WTC11 (cell line): ENCODE results near the gene SP3. TPM values are rescaled to one million over a fixed set of nuclear protein-coding genes. Genes with fewer than 3 reads are reported as not detected.

Source experiments
- ATAC-seq: fragments of 200-7000 bp; cut with Tn5 transposase; 2 replicates; pipeline ENCODE4 v1.10.0; 2021; ENCODE audit warnings: mild to moderate bottlenecking, moderate library complexity
- CTCF ChIA-PET: fragments of 300-600 bp; sonication (Branson Sonifier 250); formaldehyde crosslinking; loops from one replicate; lab custom pipeline; 2021; ENCODE audit warnings: antibody characterized with exemption; lab: Charles Lee
- POLR2A ChIA-PET: fragments of 350-600 bp; sonication (Branson Sonifier 250); formaldehyde crosslinking; loops from one replicate; lab custom pipeline; 2021; ENCODE audit warnings: antibody characterized with exemption; lab: Charles Lee
- DNase-seq: peaks from one replicate; pipeline ENCODE4 v3.0.0; 2021; ENCODE audit warnings: low spot score
- H3K27ac Mint-ChIP-seq: 2 replicates; pipeline ENCODE4 v1.8.0; 2021; ENCODE audit warnings: mixed read lengths
- H3K27me3 Mint-ChIP-seq: 2 replicates; pipeline ENCODE4 v1.8.0; 2021; ENCODE audit warnings: low read depth, mild to moderate bottlenecking, moderate library complexity, mixed read lengths
- H3K36me3 Mint-ChIP-seq: 2 replicates; pipeline ENCODE4 v1.8.0; 2021; ENCODE audit warnings: mixed read lengths
- H3K4me1 Mint-ChIP-seq: 2 replicates; pipeline ENCODE4 v1.8.0; 2022; ENCODE audit warnings: mixed read lengths
- H3K4me3 Mint-ChIP-seq: 2 replicates; pipeline ENCODE4 v1.8.0; 2021; ENCODE audit warnings: mild to moderate bottlenecking, moderate library complexity, mixed read lengths
- H3K9me3 Mint-ChIP-seq: 2 replicates; pipeline ENCODE4 v1.8.0; 2021; ENCODE audit warnings: mixed read lengths
- ELF4 ChIP-seq: sonication (generic); formaldehyde crosslinking; IDR thresholded peaks from 2 replicates; pipeline ENCODE4 v1.8.1; 2022; ENCODE audit warnings: low read depth, mild to moderate bottlenecking, moderate library complexity, missing genetic modification reagents
- FOXP1 ChIP-seq: sonication (generic); formaldehyde crosslinking; IDR thresholded peaks from 2 replicates; pipeline ENCODE4 v1.8.0; 2022; ENCODE audit warnings: missing genetic modification reagents, mild to moderate bottlenecking, moderate library complexity, borderline replicate concordance
- GRHL2 ChIP-seq: fragments of 250-450 bp; sonication (Bioruptor Pico); IDR thresholded peaks from 2 replicates; pipeline ENCODE4 v1.8.0; 2022; ENCODE audit warnings: mild to moderate bottlenecking, moderate library complexity; ENCODE audit not compliant: insufficient replicate concordance, severe bottlenecking
- HMGA2 ChIP-seq: fragments of 250-450 bp; sonication (Bioruptor Pico); IDR thresholded peaks from 2 replicates; pipeline ENCODE4 v1.4.0; 2021; ENCODE audit warnings: mild to moderate bottlenecking, moderate library complexity
- NFE2L1 ChIP-seq: sonication (generic); formaldehyde crosslinking; IDR thresholded peaks from 2 replicates; pipeline ENCODE4 v1.8.1; 2023; ENCODE audit warnings: missing genetic modification reagents
- NR2C2 ChIP-seq: sonication (generic); formaldehyde crosslinking; IDR thresholded peaks from 2 replicates; pipeline ENCODE4 v1.8.0; 2022; ENCODE audit warnings: mild to moderate bottlenecking, missing genetic modification reagents
- SOX15 ChIP-seq: fragments of 250-450 bp; sonication (Bioruptor Pico); IDR thresholded peaks from 2 replicates; pipeline ENCODE4 v1.9.0; 2021; ENCODE audit warnings: mild to moderate bottlenecking
- TEAD1 ChIP-seq: sonication (generic); formaldehyde crosslinking; IDR thresholded peaks from 2 replicates; pipeline ENCODE4 v1.8.0; 2022; ENCODE audit warnings: mild to moderate bottlenecking, missing genetic modification reagents
- ZNF138 ChIP-seq: sonication (generic); formaldehyde crosslinking; conservative IDR thresholded peaks from 2 replicates; pipeline ENCODE4 v1.8.1; 2022; ENCODE audit warnings: mild to moderate bottlenecking, moderate library complexity, missing genetic modification reagents
- ZNF396 ChIP-seq: fragments of 250-450 bp; sonication (Bioruptor Pico); IDR thresholded peaks from 2 replicates; pipeline ENCODE4 v1.8.0; 2021; ENCODE audit warnings: mild to moderate bottlenecking, moderate library complexity, borderline replicate concordance
- total RNA-seq: library from RNA; stranded (reverse); gene quantifications from 3 replicates; pipeline ENCODE4 v1.2.3, GENCODE V29; 2021
- TF ChIP-seq, protein P1 (sequence below): fragments of 250-450 bp; sonication (Bioruptor Pico); IDR thresholded peaks from 2 replicates; pipeline ENCODE4 v1.9.0; 2021; ENCODE audit warnings: mild to moderate bottlenecking
- TF ChIP-seq, protein P2 (sequence below): sonication (generic); formaldehyde crosslinking; IDR thresholded peaks from 2 replicates; pipeline ENCODE4 v1.8.0; 2023; ENCODE audit warnings: missing genetic modification reagents, mild to moderate bottlenecking, borderline replicate concordance
- TF ChIP-seq, protein P3 (sequence below): fragments of 250-450 bp; sonication (Bioruptor Pico); IDR thresholded peaks from 2 replicates; pipeline ENCODE4 v2.1.2; 2022; ENCODE audit warnings: mild to moderate bottlenecking, moderate library complexity
- TF ChIP-seq, protein P4 (sequence below): sonication (generic); formaldehyde crosslinking; IDR thresholded peaks from 2 replicates; pipeline ENCODE4 v1.8.0; 2022; ENCODE audit warnings: mild to moderate bottlenecking, missing genetic modification reagents
- TF ChIP-seq, protein P5 (sequence below): fragments of 250-450 bp; sonication (Bioruptor Pico); IDR thresholded peaks from 2 replicates; pipeline ENCODE4 v1.8.0; 2021; ENCODE audit warnings: mild to moderate bottlenecking

SP3 gene
- total RNA-seq, 1 experiment from 2014 or later = 88.5 TPM

DNA sequence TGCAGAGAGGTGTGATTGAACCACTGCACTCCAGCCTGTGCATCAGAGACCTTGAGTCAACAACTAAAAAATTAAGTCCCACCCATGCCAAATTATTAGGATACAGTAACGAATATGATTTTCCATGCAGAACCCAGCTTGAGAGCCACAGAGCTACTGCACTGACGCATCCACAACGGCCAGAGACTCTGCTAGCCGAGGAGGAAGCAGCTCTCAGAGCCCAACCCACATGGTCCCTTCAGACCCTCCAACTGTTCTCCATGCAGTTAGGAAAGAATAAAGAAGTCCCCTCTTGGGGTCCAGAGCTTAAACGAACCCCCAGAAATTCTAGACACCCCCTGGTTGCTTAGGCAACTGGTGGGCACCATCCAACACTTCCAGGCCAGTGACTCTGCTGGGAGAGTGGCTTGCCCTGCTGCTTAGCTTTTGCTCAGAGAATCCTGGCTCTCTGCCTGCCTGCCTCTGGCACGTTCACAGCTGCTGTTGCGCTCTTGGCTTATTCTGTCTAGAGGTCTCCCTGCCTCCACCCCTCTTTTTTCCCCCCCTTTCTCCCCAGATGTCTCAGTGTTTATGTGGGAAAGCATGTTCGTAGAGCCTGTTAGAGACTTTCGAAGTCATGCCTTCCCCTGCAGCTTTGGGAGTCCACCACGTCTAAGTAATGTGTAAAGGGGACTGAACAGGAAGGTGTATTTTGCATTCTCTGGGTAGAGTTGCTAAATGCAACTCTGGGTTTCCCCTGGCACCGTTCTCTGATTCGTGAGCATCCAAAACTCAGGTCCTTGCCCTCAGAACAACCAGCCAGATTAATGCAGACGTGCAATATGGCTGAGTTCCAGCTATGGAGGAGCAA is 26.0 kb upstream of the SP3 start (continued):
- TF ChIP-seq, protein P1, sequence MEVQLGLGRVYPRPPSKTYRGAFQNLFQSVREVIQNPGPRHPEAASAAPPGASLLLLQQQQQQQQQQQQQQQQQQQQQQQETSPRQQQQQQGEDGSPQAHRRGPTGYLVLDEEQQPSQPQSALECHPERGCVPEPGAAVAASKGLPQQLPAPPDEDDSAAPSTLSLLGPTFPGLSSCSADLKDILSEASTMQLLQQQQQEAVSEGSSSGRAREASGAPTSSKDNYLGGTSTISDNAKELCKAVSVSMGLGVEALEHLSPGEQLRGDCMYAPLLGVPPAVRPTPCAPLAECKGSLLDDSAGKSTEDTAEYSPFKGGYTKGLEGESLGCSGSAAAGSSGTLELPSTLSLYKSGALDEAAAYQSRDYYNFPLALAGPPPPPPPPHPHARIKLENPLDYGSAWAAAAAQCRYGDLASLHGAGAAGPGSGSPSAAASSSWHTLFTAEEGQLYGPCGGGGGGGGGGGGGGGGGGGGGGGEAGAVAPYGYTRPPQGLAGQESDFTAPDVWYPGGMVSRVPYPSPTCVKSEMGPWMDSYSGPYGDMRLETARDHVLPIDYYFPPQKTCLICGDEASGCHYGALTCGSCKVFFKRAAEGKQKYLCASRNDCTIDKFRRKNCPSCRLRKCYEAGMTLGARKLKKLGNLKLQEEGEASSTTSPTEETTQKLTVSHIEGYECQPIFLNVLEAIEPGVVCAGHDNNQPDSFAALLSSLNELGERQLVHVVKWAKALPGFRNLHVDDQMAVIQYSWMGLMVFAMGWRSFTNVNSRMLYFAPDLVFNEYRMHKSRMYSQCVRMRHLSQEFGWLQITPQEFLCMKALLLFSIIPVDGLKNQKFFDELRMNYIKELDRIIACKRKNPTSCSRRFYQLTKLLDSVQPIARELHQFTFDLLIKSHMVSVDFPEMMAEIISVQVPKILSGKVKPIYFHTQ (CRISPR knock-in tag) = no peak
- TF ChIP-seq, protein P2, sequence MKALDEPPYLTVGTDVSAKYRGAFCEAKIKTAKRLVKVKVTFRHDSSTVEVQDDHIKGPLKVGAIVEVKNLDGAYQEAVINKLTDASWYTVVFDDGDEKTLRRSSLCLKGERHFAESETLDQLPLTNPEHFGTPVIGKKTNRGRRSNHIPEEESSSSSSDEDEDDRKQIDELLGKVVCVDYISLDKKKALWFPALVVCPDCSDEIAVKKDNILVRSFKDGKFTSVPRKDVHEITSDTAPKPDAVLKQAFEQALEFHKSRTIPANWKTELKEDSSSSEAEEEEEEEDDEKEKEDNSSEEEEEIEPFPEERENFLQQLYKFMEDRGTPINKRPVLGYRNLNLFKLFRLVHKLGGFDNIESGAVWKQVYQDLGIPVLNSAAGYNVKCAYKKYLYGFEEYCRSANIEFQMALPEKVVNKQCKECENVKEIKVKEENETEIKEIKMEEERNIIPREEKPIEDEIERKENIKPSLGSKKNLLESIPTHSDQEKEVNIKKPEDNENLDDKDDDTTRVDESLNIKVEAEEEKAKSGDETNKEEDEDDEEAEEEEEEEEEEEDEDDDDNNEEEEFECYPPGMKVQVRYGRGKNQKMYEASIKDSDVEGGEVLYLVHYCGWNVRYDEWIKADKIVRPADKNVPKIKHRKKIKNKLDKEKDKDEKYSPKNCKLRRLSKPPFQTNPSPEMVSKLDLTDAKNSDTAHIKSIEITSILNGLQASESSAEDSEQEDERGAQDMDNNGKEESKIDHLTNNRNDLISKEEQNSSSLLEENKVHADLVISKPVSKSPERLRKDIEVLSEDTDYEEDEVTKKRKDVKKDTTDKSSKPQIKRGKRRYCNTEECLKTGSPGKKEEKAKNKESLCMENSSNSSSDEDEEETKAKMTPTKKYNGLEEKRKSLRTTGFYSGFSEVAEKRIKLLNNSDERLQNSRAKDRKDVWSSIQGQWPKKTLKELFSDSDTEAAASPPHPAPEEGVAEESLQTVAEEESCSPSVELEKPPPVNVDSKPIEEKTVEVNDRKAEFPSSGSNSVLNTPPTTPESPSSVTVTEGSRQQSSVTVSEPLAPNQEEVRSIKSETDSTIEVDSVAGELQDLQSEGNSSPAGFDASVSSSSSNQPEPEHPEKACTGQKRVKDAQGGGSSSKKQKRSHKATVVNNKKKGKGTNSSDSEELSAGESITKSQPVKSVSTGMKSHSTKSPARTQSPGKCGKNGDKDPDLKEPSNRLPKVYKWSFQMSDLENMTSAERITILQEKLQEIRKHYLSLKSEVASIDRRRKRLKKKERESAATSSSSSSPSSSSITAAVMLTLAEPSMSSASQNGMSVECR (CRISPR knock-in tag) = no peak
- no peak for TF ChIP-seq TEAD1 (CRISPR knock-in tag)

DNA sequence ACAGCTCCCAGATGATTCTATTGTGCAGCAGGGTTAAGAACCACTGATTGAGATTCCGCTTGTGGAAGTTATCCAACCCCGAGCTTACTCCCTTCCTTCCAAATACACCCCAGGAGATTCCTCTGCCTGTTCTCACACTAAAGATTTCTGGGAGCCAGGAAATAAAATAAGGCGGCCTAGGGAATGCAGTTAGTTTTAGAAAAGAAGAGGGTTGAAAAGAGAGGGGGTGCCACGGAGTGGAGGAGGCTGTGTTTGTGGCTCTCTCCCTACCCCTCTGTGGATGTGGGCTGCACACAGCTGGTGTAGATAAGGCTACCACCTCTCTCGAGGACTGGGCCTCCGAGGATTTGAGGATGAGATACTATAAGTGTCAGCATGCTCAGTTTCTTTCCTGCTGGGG is 25.1 kb upstream of the SP3 start:
- no peaks in the 10 kb centered on the region for H3K9me3 Mint-ChIP-seq
- no peak overlapping the region for H3K4me3 Mint-ChIP-seq
- H3K27me3 Mint-ChIP-seq = no peaks in the 10 kb centered on the region
- CTCF ChIA-PET = interaction anchor here (1.1 kb wide), 1 partner anchor 46 kb away, joined by 3 read pairs; no protein-coding TSS in a partner anchor
- no peaks in the 10 kb centered on the region for H3K36me3 Mint-ChIP-seq
- DNase-seq (no peak), ATAC-seq (no peak)
- H3K4me1 Mint-ChIP-seq = peaks cover 7% of the 10 kb centered on the region; the same call in 1 of the 2 replicates
- TF ChIP-seq, protein P3, sequence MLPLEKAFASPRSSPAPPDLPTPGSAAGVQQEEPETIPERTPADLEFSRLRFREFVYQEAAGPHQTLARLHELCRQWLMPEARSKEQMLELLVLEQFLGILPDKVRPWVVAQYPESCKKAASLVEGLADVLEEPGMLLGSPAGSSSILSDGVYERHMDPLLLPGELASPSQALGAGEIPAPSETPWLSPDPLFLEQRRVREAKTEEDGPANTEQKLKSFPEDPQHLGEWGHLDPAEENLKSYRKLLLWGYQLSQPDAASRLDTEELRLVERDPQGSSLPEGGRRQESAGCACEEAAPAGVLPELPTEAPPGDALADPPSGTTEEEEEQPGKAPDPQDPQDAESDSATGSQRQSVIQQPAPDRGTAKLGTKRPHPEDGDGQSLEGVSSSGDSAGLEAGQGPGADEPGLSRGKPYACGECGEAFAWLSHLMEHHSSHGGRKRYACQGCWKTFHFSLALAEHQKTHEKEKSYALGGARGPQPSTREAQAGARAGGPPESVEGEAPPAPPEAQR (CRISPR knock-in tag) = no peak
- no peak for TF ChIP-seq GRHL2 (CRISPR knock-in tag)
- TF ChIP-seq, protein P4, sequence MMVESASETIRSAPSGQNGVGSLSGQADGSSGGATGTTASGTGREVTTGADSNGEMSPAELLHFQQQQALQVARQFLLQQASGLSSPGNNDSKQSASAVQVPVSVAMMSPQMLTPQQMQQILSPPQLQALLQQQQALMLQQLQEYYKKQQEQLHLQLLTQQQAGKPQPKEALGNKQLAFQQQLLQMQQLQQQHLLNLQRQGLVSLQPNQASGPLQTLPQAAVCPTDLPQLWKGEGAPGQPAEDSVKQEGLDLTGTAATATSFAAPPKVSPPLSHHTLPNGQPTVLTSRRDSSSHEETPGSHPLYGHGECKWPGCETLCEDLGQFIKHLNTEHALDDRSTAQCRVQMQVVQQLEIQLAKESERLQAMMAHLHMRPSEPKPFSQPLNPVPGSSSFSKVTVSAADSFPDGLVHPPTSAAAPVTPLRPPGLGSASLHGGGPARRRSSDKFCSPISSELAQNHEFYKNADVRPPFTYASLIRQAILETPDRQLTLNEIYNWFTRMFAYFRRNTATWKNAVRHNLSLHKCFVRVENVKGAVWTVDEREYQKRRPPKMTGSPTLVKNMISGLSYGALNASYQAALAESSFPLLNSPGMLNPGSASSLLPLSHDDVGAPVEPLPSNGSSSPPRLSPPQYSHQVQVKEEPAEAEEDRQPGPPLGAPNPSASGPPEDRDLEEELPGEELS (CRISPR knock-in tag) = no peak
- TF ChIP-seq NR2C2 = no peak
- TF ChIP-seq, protein P5, sequence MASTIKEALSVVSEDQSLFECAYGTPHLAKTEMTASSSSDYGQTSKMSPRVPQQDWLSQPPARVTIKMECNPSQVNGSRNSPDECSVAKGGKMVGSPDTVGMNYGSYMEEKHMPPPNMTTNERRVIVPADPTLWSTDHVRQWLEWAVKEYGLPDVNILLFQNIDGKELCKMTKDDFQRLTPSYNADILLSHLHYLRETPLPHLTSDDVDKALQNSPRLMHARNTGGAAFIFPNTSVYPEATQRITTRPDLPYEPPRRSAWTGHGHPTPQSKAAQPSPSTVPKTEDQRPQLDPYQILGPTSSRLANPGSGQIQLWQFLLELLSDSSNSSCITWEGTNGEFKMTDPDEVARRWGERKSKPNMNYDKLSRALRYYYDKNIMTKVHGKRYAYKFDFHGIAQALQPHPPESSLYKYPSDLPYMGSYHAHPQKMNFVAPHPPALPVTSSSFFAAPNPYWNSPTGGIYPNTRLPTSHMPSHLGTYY = no peak
- no peak for TF ChIP-seq ELF4
- TF ChIP-seq FOXP1 (CRISPR knock-in tag) = no peak
- TF ChIP-seq NFE2L1 (CRISPR knock-in tag) = no peak
- no peak for TF ChIP-seq HMGA2
- no peak for TF ChIP-seq SOX15 (CRISPR knock-in tag)
- TF ChIP-seq ZNF396 (CRISPR knock-in tag) = no peak
- TF ChIP-seq ZNF138 (CRISPR knock-in tag) = no peak
- POLR2A ChIA-PET = no interaction called here
- H3K27ac Mint-ChIP-seq = no peak overlapping the region
